OCI-LY3 (cell line): ENCODE measurements around the gene TAS2R16.

ENCODE experiments used
- H2AFZ ChIP-seq: fragments of 200-600, 300-600 bp; shearing (Covaris generic); 2 replicates; pipeline ENCODE4 v1.6.0; 2014; ENCODE audit warnings: antibody characterized with exemption, low read depth, low read length
- H3K27ac ChIP-seq: fragments of 200-600, 300-600 bp; sonication (generic); 2 replicates; pipeline ENCODE4 v1.5.1; 2014; ENCODE audit warnings: mild to moderate bottlenecking, low read length, moderate library complexity, mixed read lengths
- H3K27me3 ChIP-seq: fragments of 200-600, 300-600 bp; sonication (generic); 2 replicates; pipeline ENCODE4 v1.6.1; 2014; ENCODE audit warnings: low read depth, low read length, mixed read lengths
- H3K36me3 ChIP-seq: fragments of 200-600, 300-600 bp; sonication (generic); replicated peaks from 2 replicates; pipeline ENCODE3; 2014; ENCODE audit warnings: low read depth, low read length, mixed read lengths
- H3K4me1 ChIP-seq: fragments of 300-600, 200-600 bp; sonication (generic); 2 replicates; pipeline ENCODE4 v1.6.1; 2014; ENCODE audit warnings: low read length, mixed read lengths
- H3K4me2 ChIP-seq: fragments of 200-600, 300-600 bp; sonication (generic); 2 replicates; pipeline ENCODE4 v1.6.1; 2014; ENCODE audit warnings: low read length, mixed read lengths
- H3K4me3 ChIP-seq: fragments of 300-600, 200-600 bp; sonication (generic); 2 replicates; pipeline ENCODE4 v1.5.1; 2014; ENCODE audit warnings: antibody characterized with exemption, mild to moderate bottlenecking, low read length, moderate library complexity
- H3K79me2 ChIP-seq: fragments of 300-600, 200-600 bp; shearing (Covaris generic); 2 replicates; pipeline ENCODE4 v1.6.1; 2014; ENCODE audit warnings: mild to moderate bottlenecking, low read length, mixed read lengths
- H3K9ac ChIP-seq: fragments of 300-600, 200-600 bp; shearing (Covaris generic); 2 replicates; pipeline ENCODE4 v1.6.0; 2014; ENCODE audit warnings: mild to moderate bottlenecking, low read length, moderate library complexity
- H3K9me3 ChIP-seq: fragments of 200-600, 300-600 bp; shearing (Covaris generic); 2 replicates; pipeline ENCODE4 v1.6.1; 2014; ENCODE audit warnings: low read length, mixed read lengths; ENCODE audit not compliant: insufficient read depth
- H4K20me1 ChIP-seq: fragments of 200-600, 300-600 bp; sonication (generic); 2 replicates; pipeline ENCODE4 v1.6.1; 2016; ENCODE audit warnings: low read length, mixed read lengths; ENCODE audit not compliant: insufficient read depth
- CTCF ChIP-seq: fragments of 200-600, 300-600 bp; sonication (generic); IDR thresholded peaks from 2 replicates; pipeline ENCODE4 v1.5.1; 2014; ENCODE audit warnings: antibody characterized with exemption, low read length, low read depth
- EZH2phosphoT487 ChIP-seq: fragments of 200-600 bp; shearing (Covaris generic); IDR thresholded peaks from 2 replicates; pipeline ENCODE4 v1.6.1; 2018; ENCODE audit warnings: antibody characterized with exemption, mixed run types, low read depth

The TAS2R16 gene

GRCh38 chr7:123011766-123012369 is 16.4 kb upstream of the TAS2R16 start:
- Histone ChIP-seq H3K27ac (no peak overlapping the region), H4K20me1 (no peaks in the 10 kb centered on the region), H2AFZ (no peak overlapping the region), H3K79me2 (no peaks in the 10 kb centered on the region), H3K9ac (no peak overlapping the region), H3K4me3 (no peak overlapping the region), H3K9me3 (no peaks in the 10 kb centered on the region), H3K4me1 (peaks cover 19% of the 10 kb centered on the region), H3K36me3 (no peaks in the 10 kb centered on the region), H3K27me3 (no peaks in the 10 kb centered on the region), H3K4me2 (no peak overlapping the region)
- no peak for TF ChIP-seq EZH2phosphoT487
- TF ChIP-seq CTCF: no peak

- no peak overlapping the region for H3K9ac ChIP-seq
- H3K4me3 ChIP-seq: peak overlapping the region; percentile 17; the same call in 1 of the 2 replicates
- H3K79me2 ChIP-seq: no peaks in the 10 kb centered on the region
- H3K4me2 ChIP-seq: peak overlapping the region; percentile 47
- H3K27ac ChIP-seq: no peak overlapping the region
- H3K4me1 ChIP-seq: peaks cover 52% of the 10 kb centered on the region
- H3K36me3 ChIP-seq: no peaks in the 10 kb centered on the region
- TF ChIP-seq EZH2phosphoT487 (no peak), CTCF (no peak)
- no peaks in the 10 kb centered on the region for H4K20me1 ChIP-seq
- no peaks in the 10 kb centered on the region for H3K9me3 ChIP-seq
- H3K27me3 ChIP-seq: no peaks in the 10 kb centered on the region
- H2AFZ ChIP-seq: no peak overlapping the region
Measured at GRCh38 chr7:123004931-123005330, 9.4 kb upstream of the TAS2R16 start.

GRCh38 chr7:123003539-123004126 is 8.1 kb upstream of the TAS2R16 start:
- Histone ChIP-seq H3K27me3 (no peaks in the 10 kb centered on the region), H3K36me3 (no peaks in the 10 kb centered on the region), H3K9ac (no peak overlapping the region), H2AFZ (no peak overlapping the region), H3K79me2 (no peaks in the 10 kb centered on the region), H3K4me1 (peaks cover 50% of the 10 kb centered on the region), H3K9me3 (no peaks in the 10 kb centered on the region), H3K4me2 (peak overlapping the region; percentile 47), H3K27ac (no peak overlapping the region), H4K20me1 (no peaks in the 10 kb centered on the region), H3K4me3 (peak overlapping the region; percentile 9; the same call in 1 of the 2 replicates)
- TF ChIP-seq EZH2phosphoT487: no peak
- TF ChIP-seq CTCF: no peak

- TF ChIP-seq CTCF (no peak), EZH2phosphoT487 (no peak)
- no peaks in the 10 kb centered on the region for H3K9me3 ChIP-seq
- no peaks in the 10 kb centered on the region for H3K36me3 ChIP-seq
- no peak overlapping the region for H3K27ac ChIP-seq
- no peaks in the 10 kb centered on the region for H4K20me1 ChIP-seq
- no peaks in the 10 kb centered on the region for H3K79me2 ChIP-seq
- no peaks in the 10 kb centered on the region for H3K27me3 ChIP-seq
- no peak overlapping the region for H3K4me2 ChIP-seq
- H3K9ac ChIP-seq: no peak overlapping the region
- no peaks in the 10 kb centered on the region for H3K4me1 ChIP-seq
- no peak overlapping the region for H3K4me3 ChIP-seq
- H2AFZ ChIP-seq: no peak overlapping the region
Measured at GRCh38 chr7:122989577-122989976, 5.9 kb downstream of the TAS2R16 start.
